Measurements from ENCODE around the gene SLC13A4.
"Not testable (repeated sequence)": the region's sequence is repeated elsewhere in the genome, so short reads cannot be mapped to it uniquely, and the experiment has no call there.

Gene SLC13A4, protein sequence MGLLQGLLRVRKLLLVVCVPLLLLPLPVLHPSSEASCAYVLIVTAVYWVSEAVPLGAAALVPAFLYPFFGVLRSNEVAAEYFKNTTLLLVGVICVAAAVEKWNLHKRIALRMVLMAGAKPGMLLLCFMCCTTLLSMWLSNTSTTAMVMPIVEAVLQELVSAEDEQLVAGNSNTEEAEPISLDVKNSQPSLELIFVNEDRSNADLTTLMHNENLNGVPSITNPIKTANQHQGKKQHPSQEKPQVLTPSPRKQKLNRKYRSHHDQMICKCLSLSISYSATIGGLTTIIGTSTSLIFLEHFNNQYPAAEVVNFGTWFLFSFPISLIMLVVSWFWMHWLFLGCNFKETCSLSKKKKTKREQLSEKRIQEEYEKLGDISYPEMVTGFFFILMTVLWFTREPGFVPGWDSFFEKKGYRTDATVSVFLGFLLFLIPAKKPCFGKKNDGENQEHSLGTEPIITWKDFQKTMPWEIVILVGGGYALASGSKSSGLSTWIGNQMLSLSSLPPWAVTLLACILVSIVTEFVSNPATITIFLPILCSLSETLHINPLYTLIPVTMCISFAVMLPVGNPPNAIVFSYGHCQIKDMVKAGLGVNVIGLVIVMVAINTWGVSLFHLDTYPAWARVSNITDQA

DNA sequence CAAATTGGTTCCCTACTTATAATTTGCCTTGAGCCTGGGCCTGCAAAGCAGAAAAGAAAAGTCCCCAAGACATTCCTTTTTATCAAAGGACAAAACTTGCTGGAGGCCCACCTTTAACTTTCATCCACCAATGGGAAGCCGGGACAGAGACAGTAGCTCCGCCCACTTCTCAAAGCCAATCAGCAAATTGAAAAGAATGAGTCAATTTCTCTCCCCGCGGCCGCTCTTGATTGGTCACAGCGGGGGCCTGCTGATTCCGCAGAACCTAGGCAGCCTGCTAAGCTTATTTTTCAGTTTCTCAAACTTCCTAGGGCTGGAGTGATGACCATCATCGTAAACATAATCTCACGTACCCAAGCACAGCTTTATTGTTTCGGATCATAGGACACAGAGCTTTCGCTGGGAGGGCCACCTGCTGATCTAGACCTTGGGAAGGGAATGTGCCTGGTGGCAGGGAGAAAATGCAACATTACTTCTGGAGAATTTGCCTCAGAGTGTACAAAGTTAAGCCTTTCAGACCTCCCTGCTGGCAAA is at the start of gene SLC13A4:
Gene SLC13A4, minus strand, starts transcription at position 51 of the 534 bp plus-strand sequence. CDS start 690 bp downstream, outside the sequence.
- H3K9me3 Mint-ChIP-seq: no peaks in the 10 kb centered on the region

DNA sequence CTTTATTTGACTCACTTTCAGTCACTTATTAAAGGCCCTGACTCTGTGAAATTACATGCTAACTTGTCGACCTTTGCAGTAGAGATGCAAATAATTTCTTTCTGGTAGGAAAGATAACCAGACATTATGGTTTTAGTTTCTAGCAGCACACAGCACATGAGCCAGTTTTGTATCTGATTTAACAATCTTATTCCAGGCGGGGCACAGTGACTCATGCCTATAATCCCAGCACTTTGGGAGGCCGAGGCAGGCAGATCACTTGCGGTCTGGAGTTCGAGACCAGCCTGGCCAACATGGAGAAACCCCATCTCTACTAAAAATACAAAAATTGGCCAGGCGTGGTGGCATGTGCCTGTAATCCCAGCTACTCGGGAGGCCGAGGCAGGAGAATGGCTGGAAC is 47.9 kb upstream of the SLC13A4 start:
- not testable (repeated sequence) for H3K36me3 Mint-ChIP-seq, H3K27ac Mint-ChIP-seq, H3K4me1 Mint-ChIP-seq, H3K4me3 Mint-ChIP-seq
- Mint-ChIP-seq H3K9me3 (peaks cover 17% of the 10 kb centered on the region), H3K27me3 (peaks cover 17% of the 10 kb centered on the region)

More for the DNA sequence above, at the start of gene SLC13A4:
- H3K4me3 Mint-ChIP-seq: no peak within 1 kb of the TSS
- no peaks in the 10 kb centered on the region for H3K36me3 Mint-ChIP-seq
- H3K27me3 Mint-ChIP-seq: peaks cover 6% of the 10 kb centered on the region
- no peak within 1 kb of the TSS for H3K27ac Mint-ChIP-seq
- H3K4me1 Mint-ChIP-seq: no peaks in the 10 kb centered on the region

DNA sequence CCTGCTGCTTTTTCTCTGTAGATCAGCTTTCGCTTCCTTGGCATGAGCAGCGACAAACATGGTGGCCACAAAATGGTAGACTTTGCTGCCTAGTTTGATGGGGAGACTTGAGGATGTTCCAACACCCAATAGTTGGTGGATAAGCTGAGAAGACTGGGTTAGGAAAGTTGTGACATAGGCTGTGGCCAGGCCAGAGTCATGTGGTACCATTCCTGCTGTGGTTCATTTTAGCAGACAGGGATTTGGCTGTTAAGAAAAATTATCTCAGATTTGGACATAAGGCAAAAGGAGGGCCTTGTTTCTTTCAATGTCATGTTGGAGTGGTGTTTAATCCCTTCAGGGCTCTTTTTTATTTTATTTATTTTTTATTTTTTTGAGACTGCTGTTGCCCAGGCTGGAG is 47.2 kb upstream of the SLC13A4 start:
- Mint-ChIP-seq H3K27me3 (peaks cover 14% of the 10 kb centered on the region), H3K36me3 (no peaks in the 10 kb centered on the region), H3K9me3 (peaks cover 17% of the 10 kb centered on the region), H3K4me1 (no peaks in the 10 kb centered on the region), H3K4me3 (no peak overlapping the region), H3K27ac (no peak overlapping the region)

DNA sequence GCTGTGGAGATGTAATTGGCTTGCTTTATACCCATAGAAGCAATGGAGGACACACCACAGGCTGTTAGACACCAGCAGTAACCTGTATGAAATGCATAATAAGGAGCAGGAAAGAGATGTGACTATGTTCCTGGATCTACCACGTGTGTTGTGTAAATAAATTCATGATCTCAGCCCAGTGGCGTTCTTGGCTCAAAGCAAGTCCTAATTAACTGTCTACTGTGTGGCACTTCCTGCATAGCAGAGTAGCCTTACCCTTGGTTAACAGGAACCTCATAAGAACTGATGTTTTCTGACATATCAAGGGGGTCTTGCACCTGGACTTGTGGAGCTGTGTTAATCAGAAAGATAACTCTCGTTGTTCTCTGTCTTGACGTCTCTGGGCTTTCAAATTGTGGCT is 46.3 kb upstream of the SLC13A4 start:
- H3K27me3 Mint-ChIP-seq: peaks cover 15% of the 10 kb centered on the region
- H3K36me3 Mint-ChIP-seq: no peaks in the 10 kb centered on the region
- H3K9me3 Mint-ChIP-seq: peaks cover 17% of the 10 kb centered on the region
- H3K4me3 Mint-ChIP-seq: no peak overlapping the region
- H3K4me1 Mint-ChIP-seq: no peaks in the 10 kb centered on the region
- H3K27ac Mint-ChIP-seq: no peak overlapping the region

DNA sequence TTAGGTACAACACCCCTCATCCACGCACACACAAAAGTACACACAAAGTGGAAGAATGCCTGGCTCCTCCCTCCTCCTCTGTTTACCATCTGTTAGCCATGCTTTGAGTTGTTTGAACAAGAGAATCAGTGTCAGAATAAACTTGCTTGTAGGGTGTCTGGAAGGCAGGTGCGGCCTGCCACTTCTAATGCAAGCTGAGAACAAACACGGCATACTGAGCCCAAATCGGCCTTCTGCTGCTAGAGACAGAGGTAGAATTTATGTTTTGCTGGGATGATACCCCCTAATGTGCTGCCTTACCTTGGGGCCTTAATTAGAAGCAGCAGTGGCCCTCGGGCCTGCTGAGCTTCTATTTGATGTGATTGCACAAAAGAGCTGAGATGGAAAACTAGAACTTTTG is 45.5 kb upstream of the SLC13A4 start:
- no peaks in the 10 kb centered on the region for H3K4me1 Mint-ChIP-seq
- peaks cover 12% of the 10 kb centered on the region for H3K27me3 Mint-ChIP-seq
- H3K9me3 Mint-ChIP-seq: peaks cover 16% of the 10 kb centered on the region
- no peak overlapping the region for H3K27ac Mint-ChIP-seq
- no peak overlapping the region for H3K4me3 Mint-ChIP-seq
- H3K36me3 Mint-ChIP-seq: no peaks in the 10 kb centered on the region

DNA sequence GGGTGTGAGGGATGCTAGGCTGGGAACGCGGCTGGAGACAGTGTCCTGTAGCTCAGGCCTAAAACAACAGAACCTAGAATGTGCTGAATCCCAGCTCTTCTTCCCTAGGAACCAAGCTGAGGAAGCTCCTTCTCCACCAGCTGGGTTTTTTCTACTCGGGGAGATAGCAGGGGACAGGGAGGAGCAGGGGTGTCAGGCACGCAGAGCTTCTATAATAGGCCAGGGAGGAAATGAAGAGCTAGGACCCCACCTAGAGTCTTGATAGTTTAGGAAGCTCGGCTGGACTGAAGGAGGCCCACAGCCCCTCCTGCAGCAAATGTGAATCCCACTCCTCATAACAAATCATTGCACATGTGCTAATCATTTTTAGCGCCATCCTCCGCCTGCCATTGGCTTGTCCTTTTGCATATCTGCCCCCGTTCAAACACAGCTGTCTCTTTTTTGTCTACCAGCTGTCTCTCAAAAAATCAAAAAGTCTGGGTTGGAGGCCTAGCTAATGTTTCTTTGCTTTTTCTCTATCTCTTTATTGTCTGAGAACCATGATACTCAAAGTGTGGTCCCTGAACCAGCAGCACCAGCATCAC is 44.7 kb upstream of the SLC13A4 start:
- Mint-ChIP-seq H3K9me3 (peaks cover 9% of the 10 kb centered on the region), H3K4me1 (no peaks in the 10 kb centered on the region), H3K27me3 (peaks cover 5% of the 10 kb centered on the region), H3K27ac (no peak overlapping the region), H3K36me3 (no peaks in the 10 kb centered on the region), H3K4me3 (no peak overlapping the region)

DNA sequence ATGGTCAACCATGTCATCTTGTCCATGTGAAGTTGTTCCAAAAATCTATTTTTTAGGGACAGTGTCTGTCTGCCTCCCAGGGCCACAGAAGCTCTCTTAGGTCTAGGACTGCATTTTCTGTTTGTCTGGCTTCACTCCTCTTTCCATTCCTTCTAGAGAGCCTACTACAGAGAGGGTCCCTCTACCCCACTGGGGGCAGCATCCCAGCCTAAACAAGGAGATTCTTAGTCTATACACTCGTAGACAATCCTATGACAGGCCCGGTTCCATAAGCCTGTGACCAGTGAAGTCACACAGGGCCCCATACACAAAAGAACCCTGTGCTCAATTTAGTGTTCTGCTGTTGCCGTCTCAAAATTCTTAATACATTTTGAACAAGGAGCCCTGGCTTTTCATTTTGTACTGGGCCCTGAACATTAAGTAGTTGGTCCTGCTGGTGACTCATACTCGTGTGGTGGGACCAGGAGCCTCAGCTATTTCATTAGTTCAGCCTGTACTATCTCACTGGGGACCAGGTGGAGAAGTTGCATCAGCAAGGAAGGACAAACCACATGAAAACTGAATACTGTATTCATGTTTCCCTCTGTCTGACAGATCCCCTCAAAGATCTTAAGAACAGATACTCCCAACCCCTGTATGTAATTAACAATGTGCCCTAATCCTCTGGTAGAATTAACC is 44.1 kb upstream of the SLC13A4 start:
- no peaks in the 10 kb centered on the region for H3K36me3 Mint-ChIP-seq
- peaks cover 3% of the 10 kb centered on the region for H3K9me3 Mint-ChIP-seq
- no peaks in the 10 kb centered on the region for H3K4me1 Mint-ChIP-seq
- H3K4me3 Mint-ChIP-seq: no peak overlapping the region
- peaks cover 3% of the 10 kb centered on the region for H3K27me3 Mint-ChIP-seq
- H3K27ac Mint-ChIP-seq: no peak overlapping the region

DNA sequence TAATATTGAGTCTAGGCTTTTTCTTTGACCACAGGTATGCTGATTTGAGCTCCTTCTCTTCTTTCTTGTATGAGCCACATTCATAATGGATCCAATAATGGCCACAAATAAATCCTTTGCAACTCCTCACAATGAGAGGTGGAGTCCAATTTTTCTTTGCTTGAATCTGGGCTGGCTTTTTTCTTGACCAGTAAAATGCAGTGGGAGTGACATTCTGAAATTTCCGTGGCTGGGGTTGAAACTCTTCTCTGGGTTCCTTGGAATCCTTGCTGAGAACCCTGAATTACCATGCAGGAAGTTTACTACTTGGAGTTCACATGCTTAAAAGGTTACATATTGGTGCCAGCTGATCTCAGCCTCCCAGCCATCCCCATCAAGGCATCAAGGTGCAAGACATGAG is 43.1 kb upstream of the SLC13A4 start:
- Mint-ChIP-seq H3K9me3 (no peaks in the 10 kb centered on the region), H3K27me3 (peaks cover 3% of the 10 kb centered on the region), H3K4me1 (no peaks in the 10 kb centered on the region), H3K4me3 (no peak overlapping the region), H3K36me3 (no peaks in the 10 kb centered on the region), H3K27ac (no peak overlapping the region)

DNA sequence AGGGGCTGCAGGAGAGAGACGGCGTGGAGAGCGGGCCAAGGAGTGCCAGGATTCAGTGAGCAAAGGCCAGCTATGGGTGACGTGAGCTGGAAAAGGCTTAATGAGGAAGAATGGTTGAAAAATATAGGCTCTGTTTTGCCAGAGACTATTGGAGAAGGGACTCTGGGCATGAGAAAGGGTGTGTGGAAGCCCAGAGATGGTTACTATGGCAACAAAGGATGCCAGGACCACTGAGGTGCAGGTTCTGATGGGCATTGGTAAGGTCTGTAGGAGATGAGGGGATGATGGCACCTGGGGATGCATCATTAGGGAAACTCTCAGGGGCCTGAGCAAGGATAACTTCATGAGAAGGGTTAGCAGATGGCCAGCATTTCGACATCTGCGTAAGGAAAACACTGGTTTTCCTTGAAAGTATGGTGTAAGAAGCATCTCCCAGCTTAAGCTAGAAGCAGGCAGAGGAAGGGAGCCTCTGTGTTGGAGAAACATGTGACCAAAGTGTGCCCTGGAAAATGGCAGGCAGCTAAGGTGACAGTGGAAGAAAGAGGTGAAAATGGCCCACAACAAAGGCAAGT is 42.2 kb upstream of the SLC13A4 start:
- Mint-ChIP-seq H3K4me3 (no peak overlapping the region), H3K36me3 (no peaks in the 10 kb centered on the region), H3K27ac (no peak overlapping the region)

DNA sequence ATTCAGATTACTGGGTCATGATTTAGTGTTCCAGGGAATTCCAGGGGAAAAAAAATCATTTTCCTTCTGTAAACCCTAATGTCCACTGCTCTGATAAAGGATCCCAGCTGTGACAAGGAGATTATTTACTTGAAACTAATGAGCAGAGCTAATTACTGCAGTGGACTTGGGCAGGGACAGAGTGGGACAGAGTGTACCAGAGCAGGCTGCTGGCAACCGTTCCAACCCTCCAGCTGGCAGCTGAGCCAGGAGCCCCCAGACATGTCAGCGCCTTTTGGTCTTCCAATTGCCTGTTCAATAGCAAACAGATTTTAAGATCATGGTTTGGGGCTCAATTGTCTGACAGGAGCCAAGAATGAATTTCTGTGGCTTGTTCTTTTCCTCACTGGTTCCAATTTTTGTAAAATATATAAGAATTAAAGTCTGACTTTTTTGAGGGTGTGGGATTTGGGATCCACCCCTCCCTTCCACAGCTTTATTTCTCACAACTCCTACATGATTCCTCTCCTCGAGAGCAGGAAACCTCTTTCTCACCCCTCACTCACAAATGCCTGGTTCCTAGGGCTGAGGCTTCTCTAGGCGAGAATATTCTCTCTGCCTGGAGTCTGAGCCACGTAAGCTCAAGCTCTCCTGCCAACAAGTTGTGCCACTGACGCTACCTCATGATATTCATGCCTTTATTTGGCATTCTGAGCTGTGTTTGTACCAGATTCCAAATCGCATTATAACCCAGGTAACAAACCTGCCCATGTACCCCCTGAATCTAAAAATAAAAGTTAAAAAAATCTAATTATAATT is 41.2 kb upstream of the SLC13A4 start:
- Mint-ChIP-seq H3K27ac (no peak overlapping the region), H3K36me3 (no peaks in the 10 kb centered on the region), H3K27me3 (peaks cover 5% of the 10 kb centered on the region), H3K4me1 (no peaks in the 10 kb centered on the region), H3K4me3 (no peak overlapping the region), H3K9me3 (no peaks in the 10 kb centered on the region)

More for the DNA sequence above, 42.2 kb upstream of the SLC13A4 start:
- Mint-ChIP-seq H3K9me3 (no peaks in the 10 kb centered on the region), H3K4me1 (no peaks in the 10 kb centered on the region), H3K27me3 (peaks cover 3% of the 10 kb centered on the region)

DNA sequence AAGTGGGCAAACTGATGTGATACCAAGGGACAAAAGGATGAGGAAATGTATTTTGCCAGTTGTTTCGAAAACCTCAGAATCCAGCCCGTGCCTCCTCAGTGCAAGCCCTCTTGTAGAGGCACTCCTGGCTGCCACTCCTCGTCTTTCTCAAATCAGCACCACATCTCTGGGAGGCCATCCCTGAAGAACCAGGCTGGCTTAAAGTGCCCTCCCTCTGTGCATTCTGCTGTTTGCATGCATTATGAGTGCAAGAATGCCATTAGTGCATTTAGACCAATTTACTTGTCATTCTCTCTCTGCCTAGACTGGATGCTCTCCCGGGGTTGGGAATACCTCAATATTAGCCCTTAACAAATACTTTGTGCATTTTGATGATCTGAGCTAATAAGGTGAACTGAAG is 40.5 kb upstream of the SLC13A4 start:
- Mint-ChIP-seq H3K27ac (no peak overlapping the region), H3K4me3 (no peak overlapping the region), H3K9me3 (no peaks in the 10 kb centered on the region), H3K27me3 (peaks cover 9% of the 10 kb centered on the region), H3K4me1 (no peaks in the 10 kb centered on the region), H3K36me3 (no peaks in the 10 kb centered on the region)

DNA sequence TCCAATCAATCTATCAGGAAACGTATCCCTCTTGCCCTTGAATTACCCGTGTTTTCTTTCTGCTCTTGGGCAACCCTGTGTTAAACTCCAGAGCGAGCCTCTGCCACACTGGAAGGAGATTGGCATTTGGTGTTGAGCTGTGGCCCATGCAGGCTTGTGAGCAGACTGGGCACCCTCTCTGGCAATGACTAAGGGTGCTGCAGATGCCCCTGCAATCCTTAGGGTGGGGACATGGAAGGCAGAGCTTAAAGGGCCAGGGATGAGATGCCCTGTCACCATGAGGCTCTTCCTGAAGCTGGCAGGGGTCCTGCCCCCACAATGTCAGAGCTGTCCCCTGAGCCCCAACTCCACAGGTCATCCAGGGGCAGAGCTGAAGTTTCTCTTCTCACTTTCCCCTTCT is 40.1 kb upstream of the SLC13A4 start:
- H3K36me3 Mint-ChIP-seq: no peaks in the 10 kb centered on the region
- no peaks in the 10 kb centered on the region for H3K4me1 Mint-ChIP-seq
- no peak overlapping the region for H3K4me3 Mint-ChIP-seq
- H3K9me3 Mint-ChIP-seq: no peaks in the 10 kb centered on the region
- H3K27ac Mint-ChIP-seq: no peak overlapping the region
- H3K27me3 Mint-ChIP-seq: peaks cover 9% of the 10 kb centered on the region

DNA sequence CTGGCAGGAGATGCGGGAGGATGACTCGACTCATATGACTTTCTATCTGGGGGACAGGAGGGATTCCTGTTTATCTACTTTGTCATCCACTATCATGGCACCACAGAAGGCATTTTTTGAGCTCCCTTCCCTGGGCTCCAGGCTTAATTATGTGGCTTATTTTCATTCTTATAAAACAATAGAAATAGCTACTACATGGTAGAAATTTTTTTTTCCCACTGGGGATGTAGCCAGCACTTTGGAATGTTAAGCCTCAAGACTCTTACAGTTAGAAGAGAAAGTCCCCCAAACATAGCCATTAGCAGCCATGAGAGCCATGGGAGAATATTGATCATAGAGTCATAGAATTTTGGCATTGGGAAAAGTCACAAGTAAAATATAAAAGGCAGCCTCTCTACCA is 35.3 kb upstream of the SLC13A4 start:
- no peaks in the 10 kb centered on the region for H3K36me3 Mint-ChIP-seq

DNA sequence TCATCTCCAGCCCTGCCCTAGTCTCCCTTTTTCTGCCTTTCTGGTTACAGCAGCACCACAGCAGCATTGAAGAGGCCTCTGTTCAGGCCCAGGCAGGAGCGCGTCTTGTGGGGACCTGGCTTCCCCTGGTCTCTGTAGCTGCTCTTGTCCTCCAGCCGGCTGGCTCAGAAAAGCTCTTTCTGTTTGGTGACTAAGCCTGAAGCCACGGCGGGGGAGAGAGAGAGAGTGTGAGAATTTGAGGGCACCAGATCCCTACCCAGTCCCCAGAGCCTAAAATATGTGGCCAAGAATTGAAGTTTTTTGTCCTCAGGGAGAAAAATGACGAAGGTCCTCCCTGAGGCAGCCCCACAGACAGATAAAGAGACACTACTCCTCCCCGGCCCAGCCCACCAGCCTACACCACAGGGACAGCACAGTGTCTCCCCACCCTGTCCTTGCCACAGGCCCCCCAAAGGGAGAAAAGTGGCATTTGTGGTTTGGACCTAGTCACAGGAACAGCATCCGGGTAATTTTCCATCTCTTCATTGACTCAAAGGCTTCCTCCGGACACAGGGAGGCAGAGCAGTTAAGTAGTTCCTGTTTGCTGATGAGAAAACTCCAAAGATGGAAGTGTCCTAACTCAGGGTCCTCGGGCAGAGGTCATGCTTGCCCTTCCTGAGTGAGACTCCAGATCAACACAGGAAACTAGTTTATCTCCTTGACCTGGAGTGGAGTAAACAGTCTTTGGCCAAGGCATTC is 33.9 kb upstream of the SLC13A4 start:
- Mint-ChIP-seq H3K36me3 (no peaks in the 10 kb centered on the region), H3K27ac (no peak overlapping the region), H3K4me1 (no peaks in the 10 kb centered on the region), H3K9me3 (no peaks in the 10 kb centered on the region), H3K27me3 (peaks cover 22% of the 10 kb centered on the region), H3K4me3 (no peak overlapping the region)

More for the DNA sequence above, 35.3 kb upstream of the SLC13A4 start:
- Mint-ChIP-seq H3K9me3 (no peaks in the 10 kb centered on the region), H3K4me1 (no peaks in the 10 kb centered on the region), H3K27me3 (peaks cover 15% of the 10 kb centered on the region), H3K4me3 (no peak overlapping the region), H3K27ac (no peak overlapping the region)
